ENCODE results near the gene CHRNB2. TPM values are rescaled to one million over a fixed set of nuclear protein-coding genes. Genes with fewer than 3 reads are reported as not detected.
A peak's percentile ranks its signal among the peaks of the same experiment; 100 is the strongest.

Gene CHRNB2
- total RNA-seq, 1 donor from 2014 or later = not detected

DNA sequence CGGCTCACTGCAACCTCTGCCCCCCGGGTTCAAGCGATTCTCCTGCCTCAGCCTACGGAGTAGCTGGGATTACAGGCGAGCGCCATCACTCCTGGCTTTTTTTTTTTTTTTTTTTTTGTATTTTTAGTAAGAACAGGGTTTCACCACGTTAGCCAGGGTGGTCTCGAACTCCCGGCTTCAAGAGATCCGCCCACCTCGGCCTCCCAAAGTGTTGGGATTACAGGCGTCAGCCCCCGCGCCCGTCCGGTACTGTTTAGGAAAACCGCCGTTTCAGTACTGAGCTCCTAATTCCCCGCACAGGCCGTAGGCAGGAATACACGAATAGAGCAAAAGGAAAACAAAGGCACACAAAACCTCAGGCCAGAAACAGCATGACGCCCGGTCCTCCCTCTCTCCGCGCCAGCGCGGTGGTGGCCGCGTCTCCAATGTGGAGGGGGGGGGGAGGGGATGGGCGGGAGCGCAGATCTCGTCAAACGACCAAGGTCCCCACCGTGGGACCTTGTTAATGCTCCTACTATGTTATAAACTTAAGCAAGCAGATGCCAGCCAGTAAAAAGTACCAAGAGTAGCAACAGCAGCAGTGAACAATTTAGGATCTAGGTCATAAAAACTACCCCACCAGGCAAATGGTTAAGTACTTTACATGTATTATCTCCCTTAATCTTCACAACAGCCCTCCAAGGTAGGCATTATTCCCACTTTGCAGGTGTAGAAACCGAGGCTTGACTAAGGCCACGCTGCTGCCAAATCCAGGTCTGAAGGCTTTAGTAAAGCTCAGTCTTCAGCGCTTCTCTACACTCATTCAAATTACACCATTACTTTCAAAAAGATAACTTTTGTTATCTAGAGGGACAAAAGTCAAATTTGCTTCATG, 41.1 kb downstream of the CHRNB2 start:
- TF ChIP-seq, protein P1, sequence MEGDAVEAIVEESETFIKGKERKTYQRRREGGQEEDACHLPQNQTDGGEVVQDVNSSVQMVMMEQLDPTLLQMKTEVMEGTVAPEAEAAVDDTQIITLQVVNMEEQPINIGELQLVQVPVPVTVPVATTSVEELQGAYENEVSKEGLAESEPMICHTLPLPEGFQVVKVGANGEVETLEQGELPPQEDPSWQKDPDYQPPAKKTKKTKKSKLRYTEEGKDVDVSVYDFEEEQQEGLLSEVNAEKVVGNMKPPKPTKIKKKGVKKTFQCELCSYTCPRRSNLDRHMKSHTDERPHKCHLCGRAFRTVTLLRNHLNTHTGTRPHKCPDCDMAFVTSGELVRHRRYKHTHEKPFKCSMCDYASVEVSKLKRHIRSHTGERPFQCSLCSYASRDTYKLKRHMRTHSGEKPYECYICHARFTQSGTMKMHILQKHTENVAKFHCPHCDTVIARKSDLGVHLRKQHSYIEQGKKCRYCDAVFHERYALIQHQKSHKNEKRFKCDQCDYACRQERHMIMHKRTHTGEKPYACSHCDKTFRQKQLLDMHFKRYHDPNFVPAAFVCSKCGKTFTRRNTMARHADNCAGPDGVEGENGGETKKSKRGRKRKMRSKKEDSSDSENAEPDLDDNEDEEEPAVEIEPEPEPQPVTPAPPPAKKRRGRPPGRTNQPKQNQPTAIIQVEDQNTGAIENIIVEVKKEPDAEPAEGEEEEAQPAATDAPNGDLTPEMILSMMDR (IDR thresholded peaks at IDR 0.05) = no peak
- Mint-ChIP-seq H3K36me3 (ENCODE audit: low read depth) (peaks cover 27% of the 10 kb centered on the region), H3K4me3 (peak overlapping the region; percentile 89), H3K9me3 (no peaks in the 10 kb centered on the region), H3K27me3 (no peaks in the 10 kb centered on the region), H3K27ac (peak overlapping the region; percentile 90), H3K4me1 (peaks cover 64% of the 10 kb centered on the region)
- DNase-seq (no peak), ATAC-seq (ENCODE audit: low read depth) (peak; percentile 16)
- ChIA-PET POLR2A (interaction anchor here (0.6 to 1.6 kb wide), 15 partner anchors 10 to 1200 kb away, joined by 3 to 15 read pairs (median 4); no protein-coding TSS in a partner anchor), CTCF (no interaction called here)
- intact Hi-C loops (cut with micrococcal nuclease) = loop anchor here (1.0 to 5.0 kb wide), 7 partner anchors 19 to 661 kb away; partner anchors contain the start of genes DENND4B, EFNA4, IL6R and PMVK

DNA sequence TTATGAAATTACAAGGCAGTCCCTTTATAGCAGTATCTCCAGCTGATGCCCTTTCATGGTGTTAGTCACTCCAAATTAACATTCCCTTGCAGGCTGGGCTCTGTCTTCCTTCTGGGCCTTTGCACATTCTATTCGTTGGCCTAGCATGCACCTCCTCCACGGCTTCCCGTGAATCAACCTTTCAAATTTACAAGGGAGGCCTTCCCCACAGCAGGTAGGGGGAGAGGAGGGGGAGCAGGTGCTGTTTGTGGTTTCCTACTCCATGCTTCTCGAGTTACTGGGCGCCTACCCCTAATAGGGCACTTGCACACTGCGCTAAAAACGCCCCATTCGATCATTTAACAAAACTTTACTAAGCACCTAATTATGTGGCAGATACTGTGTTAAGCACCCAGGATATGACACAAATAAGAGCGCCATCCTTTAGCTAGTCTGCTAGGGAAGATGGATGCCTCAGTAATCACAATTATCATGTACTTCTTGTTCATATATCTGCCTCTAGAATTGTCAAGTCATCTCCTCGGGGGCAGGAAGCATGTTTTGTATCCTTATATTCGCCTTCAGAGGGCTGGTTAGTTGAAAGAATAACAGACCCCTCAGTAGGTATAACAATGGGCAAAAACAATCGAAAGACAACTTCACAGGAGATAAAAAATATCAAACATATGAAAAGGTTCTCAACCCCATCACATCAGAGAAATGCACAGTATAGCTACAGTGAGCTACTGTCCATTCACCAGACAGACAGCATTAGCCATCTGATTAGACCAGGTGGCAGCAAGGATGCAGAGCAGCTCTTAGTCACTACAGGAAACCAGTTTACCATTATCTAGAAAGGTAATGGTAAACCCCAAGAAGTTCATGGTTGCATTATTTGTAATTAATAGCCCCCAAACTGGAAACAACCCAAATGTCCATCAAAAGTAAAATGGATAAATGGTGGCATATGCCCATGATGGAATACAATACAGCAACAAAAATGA, 42.1 kb downstream of the CHRNB2 start:
- TF ChIP-seq, protein P1 (IDR thresholded peaks at IDR 0.05) = no peak
- H3K4me1 Mint-ChIP-seq = peaks cover 54% of the 10 kb centered on the region
- ATAC-seq (ENCODE audit: low read depth) (no peak), DNase-seq (no peak)
- H3K36me3 Mint-ChIP-seq (ENCODE audit: low read depth) = peaks cover 17% of the 10 kb centered on the region
- ChIA-PET POLR2A (interaction anchor here (0.5 to 1.6 kb wide), 7 partner anchors 15 to 345 kb away, joined by 3 to 6 read pairs (median 3); no protein-coding TSS in a partner anchor), CTCF (no interaction called here)
- H3K4me3 Mint-ChIP-seq = peak overlapping the region; percentile 89
- H3K27me3 Mint-ChIP-seq = no peaks in the 10 kb centered on the region
- intact Hi-C loops (cut with micrococcal nuclease) = loop anchor here (2.0 to 5.0 kb wide), 5 partner anchors 202 to 662 kb away; partner anchors contain the start of genes DENND4B, EFNA4, IL6R and PMVK
- no peaks in the 10 kb centered on the region for H3K9me3 Mint-ChIP-seq
- peak overlapping the region; percentile 90 for H3K27ac Mint-ChIP-seq

DNA sequence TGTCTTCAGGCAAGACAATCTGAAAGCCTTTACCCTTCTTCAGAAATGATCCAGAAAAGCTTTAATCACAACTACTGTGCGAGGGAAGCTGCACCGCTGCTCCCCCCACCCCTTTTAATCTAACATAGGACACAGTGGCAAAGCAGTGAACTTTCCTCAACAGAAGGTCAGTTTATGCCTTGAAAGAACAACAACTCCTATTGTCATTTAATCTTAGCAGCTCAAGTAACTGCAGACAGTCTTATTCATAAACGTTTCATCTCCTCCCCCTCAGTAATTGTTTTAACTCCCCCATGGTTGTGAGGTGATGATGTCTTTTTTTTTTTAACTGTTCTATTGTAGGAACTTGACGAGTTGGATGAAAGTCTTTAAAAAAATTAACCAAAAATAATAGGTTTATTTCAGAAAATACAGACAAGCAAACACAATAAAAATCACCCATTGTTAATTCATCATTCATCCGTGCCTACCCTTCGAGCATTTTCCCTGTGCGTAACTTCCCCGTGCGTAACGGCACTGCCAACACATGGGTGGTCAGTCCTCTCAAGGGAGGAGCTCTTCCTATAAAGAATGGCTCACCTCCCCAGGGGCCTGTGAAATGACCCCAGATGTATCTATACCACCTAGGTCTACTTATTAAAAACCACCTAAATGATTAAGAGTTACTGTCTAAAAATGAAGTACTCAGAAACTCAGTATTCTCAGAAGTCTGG, 43.7 kb downstream of the CHRNB2 start:
- Mint-ChIP-seq H3K9me3 (no peaks in the 10 kb centered on the region), H3K4me3 (no peak overlapping the region), H3K27me3 (no peaks in the 10 kb centered on the region), H3K4me1 (peaks cover 38% of the 10 kb centered on the region), H3K36me3 (ENCODE audit: low read depth) (peaks cover 8% of the 10 kb centered on the region), H3K27ac (no peak overlapping the region)
- ChIA-PET CTCF (no interaction called here), POLR2A (interaction anchor here (0.6 kb wide), 1 partner anchor 78 kb away, joined by 9 read pairs; no protein-coding TSS in a partner anchor)
- TF ChIP-seq, protein P1 (IDR thresholded peaks at IDR 0.05) = no peak
- no peak for DNase-seq
- no peak for ATAC-seq (ENCODE audit: low read depth)
- intact Hi-C loops (cut with micrococcal nuclease) = no loop called here

DNA sequence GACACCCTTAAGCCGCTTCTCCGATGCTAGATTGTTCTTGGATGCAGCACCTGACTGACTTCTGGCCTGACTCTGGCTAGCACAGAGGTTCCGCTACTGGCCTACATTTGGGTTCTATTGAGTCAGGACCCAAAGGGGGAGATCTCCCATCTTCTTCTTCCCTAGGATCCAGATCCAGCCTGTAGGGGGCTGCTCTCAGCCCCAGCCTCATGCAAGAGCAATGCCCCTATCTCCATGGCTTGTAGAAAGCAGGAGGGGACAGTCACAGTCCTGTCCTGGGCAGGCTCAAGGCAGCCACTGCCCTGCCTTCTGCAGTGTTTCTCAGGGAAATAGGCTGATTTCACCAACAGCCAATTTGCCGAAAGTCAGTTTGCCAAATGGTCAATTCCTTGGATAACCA, 46.7 kb downstream of the CHRNB2 start:
- CTCF ChIA-PET = no interaction called here
- Mint-ChIP-seq H3K27ac (no peak overlapping the region), H3K36me3 (ENCODE audit: low read depth) (peaks cover 3% of the 10 kb centered on the region), H3K27me3 (no peaks in the 10 kb centered on the region), H3K9me3 (no peaks in the 10 kb centered on the region), H3K4me3 (no peak overlapping the region), H3K4me1 (peaks cover 23% of the 10 kb centered on the region)
- POLR2A ChIA-PET = interaction anchor here (0.6 kb wide), 1 partner anchor 288 kb away, joined by 6 read pairs; no protein-coding TSS in a partner anchor
- ATAC-seq (ENCODE audit: low read depth) (no peak), DNase-seq (no peak)
- intact Hi-C loops (cut with micrococcal nuclease) = no loop called here
- TF ChIP-seq, protein P1 (IDR thresholded peaks at IDR 0.05) = no peak

Measured in activated B cell treated with CpG ODN at 0.5 μM for 24 hours (primary cell).